Stimulated activated CD8-positive, alpha-beta memory T cell treated with anti-CD3 and anti-CD28 coated beads, Interleukin-12 subunit alpha, Interleukin-12 subunit beta, amount 100 ng/mL, for 1 hour (primary cell): ENCODE results near the gene SMNDC1.
A peak's percentile ranks its signal among the peaks of the same experiment; 100 is the strongest.
"Not testable (repeated sequence)": the region's sequence is repeated elsewhere in the genome, so short reads cannot be mapped to it uniquely, and the experiment has no call there.

Experiments used
- DNase-seq: peaks from one replicate; pipeline ENCODE4 v3.0.0-alpha.2; 2020; ENCODE audit warnings: low read depth

Gene SMNDC1

DNA sequence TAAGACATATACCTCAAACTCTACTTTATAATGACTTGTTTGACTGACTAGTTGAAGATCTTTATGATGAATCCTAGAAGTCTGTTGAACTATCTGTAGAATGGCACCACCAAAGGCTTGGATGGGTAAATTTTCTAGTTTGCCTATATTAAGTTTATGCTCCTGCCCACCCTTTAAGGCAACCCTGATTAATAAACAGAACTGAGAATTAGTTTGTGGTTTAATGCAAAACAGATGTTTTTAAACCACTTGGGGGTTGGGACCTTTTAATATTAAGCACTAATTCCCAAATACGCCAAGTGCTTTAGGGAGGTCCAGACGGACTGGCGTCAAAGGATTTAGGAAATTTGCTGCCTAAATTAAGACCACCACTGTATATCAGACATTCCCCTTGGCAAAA is 20.5 kb downstream of the SMNDC1 start:
- no peak for DNase-seq

- peak; percentile 33 for DNase-seq
Observed at GRCh38 chr10:110279407-110279986, 25.2 kb downstream of the SMNDC1 start.

DNA sequence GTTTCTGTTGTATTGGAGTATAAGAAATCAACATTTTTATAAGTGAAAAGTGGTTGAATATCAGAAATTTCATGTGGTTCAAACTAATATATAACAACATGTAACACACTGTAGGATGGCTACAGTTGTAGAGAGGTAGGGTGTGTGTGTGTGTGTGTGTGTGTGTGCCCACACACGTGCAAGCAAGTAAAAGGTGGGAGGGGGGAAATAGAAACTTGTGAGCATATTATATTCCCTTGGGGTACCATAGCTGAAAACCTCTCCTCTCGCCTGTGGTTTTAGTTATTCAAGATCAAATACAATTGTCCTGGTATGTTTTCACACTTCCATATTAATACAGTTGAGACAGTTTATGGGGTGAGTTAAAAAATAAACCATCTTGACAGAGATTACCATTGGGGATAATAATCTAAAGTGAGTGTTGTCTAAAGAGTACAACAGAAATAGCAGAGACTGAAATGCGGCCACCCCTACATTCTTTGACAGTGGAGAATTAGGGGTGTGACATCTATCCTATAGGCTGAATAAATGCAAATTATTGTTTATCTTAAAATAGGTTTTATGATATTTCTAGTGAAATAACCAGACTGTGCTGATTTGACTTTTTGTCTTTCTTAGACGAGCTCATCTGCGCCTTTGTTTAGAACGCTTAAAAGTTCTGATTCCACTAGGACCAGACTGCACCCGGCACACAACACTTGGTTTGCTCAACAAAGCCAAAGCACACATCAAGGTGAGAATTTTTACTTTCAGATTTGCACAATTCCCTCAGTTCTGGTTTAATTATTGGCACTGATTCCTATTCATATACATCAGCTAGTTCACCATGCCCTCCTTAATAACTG is 25.9 kb downstream of the SMNDC1 start:
- no peak for DNase-seq

DNA sequence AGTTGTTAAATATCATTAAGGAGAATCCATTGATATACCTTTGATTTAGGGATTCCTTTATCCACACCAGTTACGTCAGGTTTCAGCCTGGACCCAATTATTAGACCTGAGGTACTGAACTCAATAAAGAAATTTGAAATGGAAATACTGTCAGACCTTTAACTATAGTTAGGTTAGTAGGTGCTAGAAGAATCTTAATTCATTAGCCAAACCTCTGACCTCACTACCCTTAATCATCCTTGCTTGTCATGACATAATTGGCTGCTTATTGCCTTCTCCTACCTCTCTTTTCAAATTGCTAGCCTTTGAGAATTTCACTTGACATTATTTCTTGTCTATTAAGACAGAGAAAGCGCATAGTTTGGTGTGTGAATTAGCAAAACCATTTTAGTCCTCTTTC is 27.1 kb downstream of the SMNDC1 start:
- no peak for DNase-seq

GRCh38 chr10:110276603-110277002 is 28.1 kb downstream of the SMNDC1 start:
- DNase-seq, result no peak

GRCh38 chr10:110275128-110275729 is 29.5 kb downstream of the SMNDC1 start:
- DNase-seq, result no peak

DNA sequence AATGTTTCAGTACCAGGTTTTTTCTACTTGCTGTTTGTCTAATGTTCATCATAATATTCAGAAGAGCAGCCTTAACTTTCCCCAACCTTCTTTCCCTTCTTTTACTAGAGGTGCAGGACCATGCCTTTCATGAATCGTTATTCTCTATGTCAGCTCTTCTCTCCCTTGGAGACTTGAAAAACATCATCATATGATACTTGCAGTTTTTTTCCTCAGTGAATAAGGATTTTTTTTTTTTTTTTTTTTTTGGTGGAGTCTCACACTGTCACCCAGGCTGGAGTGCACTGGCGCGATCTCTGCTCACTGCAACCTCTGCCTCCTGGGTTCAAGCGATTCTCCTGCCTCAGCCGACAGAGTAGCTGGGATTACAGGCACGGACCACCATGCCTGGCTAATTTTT is 30.1 kb downstream of the SMNDC1 start:
- DNase-seq, result no peak

DNA sequence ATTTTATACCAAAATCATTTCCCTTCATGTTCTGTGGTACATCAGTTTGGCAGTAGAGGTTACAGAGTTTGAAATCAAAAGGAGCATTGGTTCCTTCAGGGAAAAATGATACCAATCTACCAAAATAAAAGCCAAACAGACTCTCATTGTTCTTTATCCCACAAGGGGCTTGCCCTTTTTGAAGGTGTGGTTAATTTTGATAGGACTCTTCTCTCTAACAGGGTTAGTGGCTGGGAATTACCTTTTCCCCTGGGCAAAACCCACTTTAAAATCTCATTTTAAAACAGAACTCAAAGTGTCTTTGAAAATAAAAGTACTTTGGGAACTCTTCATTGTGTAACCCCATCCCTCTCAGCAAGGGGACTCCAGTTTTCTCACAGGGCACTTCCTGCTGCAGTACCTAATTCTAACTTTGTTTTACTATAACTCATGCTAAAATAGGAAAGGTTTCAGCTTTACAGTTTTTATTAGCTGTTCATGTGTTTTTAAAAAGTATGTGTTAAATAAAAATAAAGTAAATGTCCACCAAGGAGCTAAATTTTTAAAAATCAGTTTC is 30.6 kb downstream of the SMNDC1 start:
- DNase-seq, result no peak

- DNase-seq, result peak; percentile 10
Observed at GRCh38 chr10:110273474-110273873, 31.2 kb downstream of the SMNDC1 start.

DNA sequence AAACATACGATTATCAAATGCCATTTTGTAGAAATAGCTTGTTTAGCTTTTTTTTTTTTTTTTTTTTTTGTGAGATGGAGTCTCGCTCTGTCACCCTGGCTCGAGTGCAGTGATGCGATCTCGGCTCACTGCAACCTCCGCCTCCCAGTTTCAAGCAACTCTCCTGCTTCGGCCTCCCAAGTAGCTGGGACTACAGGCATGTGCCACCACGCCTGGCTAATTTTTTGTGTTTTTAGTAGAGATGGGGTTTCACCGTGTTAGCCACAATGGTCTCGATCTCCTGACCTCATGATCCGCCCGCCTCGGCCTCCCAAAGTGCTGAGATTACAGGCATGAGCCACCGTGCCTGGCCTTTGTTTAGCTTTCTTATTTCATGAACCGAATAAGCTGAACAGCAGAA is 31.7 kb downstream of the SMNDC1 start:
- DNase-seq, result not testable (repeated sequence)

GRCh38 chr10:110269374-110270318 is 35.1 kb downstream of the SMNDC1 start:
- DNase-seq, result no peak

DNA sequence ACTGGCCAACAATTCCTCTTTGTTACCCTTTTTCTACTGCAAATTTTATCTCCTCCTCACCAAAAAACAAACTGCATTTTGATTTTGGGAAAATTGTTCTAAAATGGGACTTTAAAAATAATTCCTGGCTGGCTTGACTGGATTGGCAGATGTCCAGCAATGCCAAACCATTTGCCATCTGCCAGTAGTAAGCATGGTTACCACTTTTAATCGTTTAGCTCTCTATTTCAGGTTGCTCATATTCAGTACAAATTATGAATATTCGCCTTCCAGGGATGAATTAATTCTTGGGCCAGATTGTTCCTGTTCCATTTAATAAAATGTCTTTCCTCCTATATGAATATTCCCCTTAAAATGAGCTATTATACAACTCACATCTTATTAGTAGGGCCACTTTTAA is 35.7 kb downstream of the SMNDC1 start:
- DNase-seq, result no peak

GRCh38 chr10:110268442-110268841 is 36.3 kb downstream of the SMNDC1 start:
- DNase-seq, result no peak

DNA sequence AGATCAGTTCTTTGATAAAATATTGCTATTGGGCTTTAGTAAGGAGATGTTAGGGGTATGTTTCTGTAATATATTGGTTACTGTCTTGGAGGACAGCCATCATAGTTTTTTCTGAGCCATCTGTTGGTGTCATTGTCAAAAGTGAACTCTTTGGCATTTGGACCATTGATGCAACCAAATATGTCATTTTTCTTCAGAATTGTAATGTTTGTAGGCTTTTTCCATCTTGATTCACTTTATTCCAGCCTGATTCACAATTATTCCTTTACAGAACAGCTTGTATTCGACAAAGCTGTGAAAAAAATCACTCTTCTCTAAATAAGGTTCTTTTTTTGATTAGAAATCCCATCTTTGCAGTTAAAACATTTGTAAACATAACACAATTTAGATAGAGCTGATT is 37.4 kb downstream of the SMNDC1 start:
- no peak for DNase-seq

DNA sequence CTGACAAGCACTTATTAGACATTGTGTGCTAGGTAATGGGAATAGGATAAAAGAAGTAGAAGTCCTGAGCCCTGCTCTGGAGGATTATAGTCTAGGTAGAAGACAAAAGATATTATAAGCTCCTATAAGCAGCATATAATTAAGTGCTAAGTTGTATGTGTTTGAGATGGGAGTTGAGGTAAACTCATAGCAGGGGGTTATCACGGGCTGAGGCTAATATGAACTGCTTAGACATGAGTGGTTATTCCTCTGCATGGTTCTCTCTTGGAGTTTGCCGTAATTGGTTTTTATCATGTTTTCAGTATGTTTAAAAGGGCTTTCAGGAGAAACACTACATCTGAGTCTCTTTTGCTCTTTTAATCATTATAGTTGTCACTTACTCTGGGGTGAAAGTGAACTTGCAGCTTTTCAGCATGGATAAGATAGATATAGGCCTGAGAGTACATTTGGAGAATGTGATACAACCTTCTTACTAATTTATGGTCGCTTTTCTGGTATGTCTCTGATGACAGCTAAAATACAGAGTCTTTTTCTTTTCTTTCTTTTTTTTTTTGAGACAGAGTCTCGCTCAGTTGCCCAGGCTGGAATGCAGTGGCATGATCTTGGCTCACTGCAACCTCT is 39.0 kb downstream of the SMNDC1 start:
- no peak for DNase-seq

- no peak for DNase-seq
Observed at GRCh38 chr10:110263164-110263563, 41.6 kb downstream of the SMNDC1 start.

GRCh38 chr10:110260746-110261477 is 43.8 kb downstream of the SMNDC1 start:
- DNase-seq, result no peak

- DNase-seq, result no peak
Observed at GRCh38 chr10:110259317-110259716, 45.4 kb downstream of the SMNDC1 start.

GRCh38 chr10:110258542-110258941 is 46.2 kb downstream of the SMNDC1 start:
- no peak for DNase-seq

- no peak for DNase-seq
Observed at GRCh38 chr10:110254467-110254866, 50.3 kb downstream of the SMNDC1 start.

DNA sequence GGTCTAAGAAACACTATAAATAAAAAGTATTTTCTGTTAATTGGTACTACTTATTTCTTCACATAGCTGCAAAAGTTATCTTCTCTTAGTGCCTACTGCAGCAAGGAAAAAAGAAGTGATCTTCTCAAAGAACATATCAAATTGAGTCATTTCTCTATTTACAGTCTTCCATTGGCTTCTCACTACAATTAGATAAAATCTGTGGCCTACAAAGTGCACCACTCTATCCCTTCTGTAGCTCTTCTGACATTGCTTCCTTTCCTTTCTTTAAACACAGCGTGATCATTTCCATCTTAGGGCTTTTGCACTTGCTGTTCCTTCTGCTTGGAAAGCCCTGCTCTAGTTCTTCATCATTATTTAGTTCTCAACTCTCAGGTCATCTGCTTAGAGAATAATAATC is 52.6 kb downstream of the SMNDC1 start:
- DNase-seq, result no peak
